ENCODE results near the gene ZBTB20. TPM values are rescaled to one million over a fixed set of nuclear protein-coding genes. Genes with fewer than 3 reads are reported as not detected.

Gene ZBTB20
- total RNA-seq, 1 donor from 2014 or later: 32.5 TPM

- no peaks in the 10 kb centered on the region for H3K27me3 ChIP-seq (ENCODE audit: control insufficient read depth, insufficient read depth, low read length)
- TF ChIP-seq CTCF (IDR thresholded peaks at IDR 0.05; ENCODE audit: insufficient read depth, low read length, poor library complexity, severe bottlenecking): no peak
- no peaks in the 10 kb centered on the region for H3K36me3 ChIP-seq (ENCODE audit: control insufficient read depth, insufficient read depth, low read length)
- H3K4me3 ChIP-seq (ENCODE audit: low read depth, low read length): no peak overlapping the region
- no peak for DNase-seq (ENCODE audit: low read depth)
Measured at GRCh38 chr3:114562557-114562956, 584.5 kb downstream of the ZBTB20 start.

- no peak for DNase-seq (ENCODE audit: low read depth)
- no peaks in the 10 kb centered on the region for H3K27me3 ChIP-seq (ENCODE audit: control insufficient read depth, insufficient read depth, low read length)
- no peak overlapping the region for H3K4me3 ChIP-seq (ENCODE audit: low read depth, low read length)
- no peaks in the 10 kb centered on the region for H3K36me3 ChIP-seq (ENCODE audit: control insufficient read depth, insufficient read depth, low read length)
- no peak for TF ChIP-seq CTCF (IDR thresholded peaks at IDR 0.05; ENCODE audit: insufficient read depth, low read length, poor library complexity, severe bottlenecking)
Measured at GRCh38 chr3:114558271-114558670, 588.8 kb downstream of the ZBTB20 start.

- no peaks in the 10 kb centered on the region for H3K36me3 ChIP-seq (ENCODE audit: control insufficient read depth, insufficient read depth, low read length)
- H3K4me3 ChIP-seq (ENCODE audit: low read depth, low read length): no peak overlapping the region
- TF ChIP-seq CTCF (IDR thresholded peaks at IDR 0.05; ENCODE audit: insufficient read depth, low read length, poor library complexity, severe bottlenecking): no peak
- no peaks in the 10 kb centered on the region for H3K27me3 ChIP-seq (ENCODE audit: control insufficient read depth, insufficient read depth, low read length)
- no peak for DNase-seq (ENCODE audit: low read depth)
Measured at GRCh38 chr3:114557791-114558190, 589.3 kb downstream of the ZBTB20 start.

- no peak for TF ChIP-seq CTCF (IDR thresholded peaks at IDR 0.05; ENCODE audit: insufficient read depth, low read length, poor library complexity, severe bottlenecking)
- no peak for DNase-seq (ENCODE audit: low read depth)
- H3K4me3 ChIP-seq (ENCODE audit: low read depth, low read length): no peak overlapping the region
- H3K36me3 ChIP-seq (ENCODE audit: control insufficient read depth, insufficient read depth, low read length): no peaks in the 10 kb centered on the region
- H3K27me3 ChIP-seq (ENCODE audit: control insufficient read depth, insufficient read depth, low read length): no peaks in the 10 kb centered on the region
Measured at GRCh38 chr3:114556657-114557213, 590.4 kb downstream of the ZBTB20 start.

- H3K4me3 ChIP-seq (ENCODE audit: low read depth, low read length): no peak overlapping the region
- DNase-seq (ENCODE audit: low read depth): no peak
- no peak for TF ChIP-seq CTCF (IDR thresholded peaks at IDR 0.05; ENCODE audit: insufficient read depth, low read length, poor library complexity, severe bottlenecking)
- H3K36me3 ChIP-seq (ENCODE audit: control insufficient read depth, insufficient read depth, low read length): no peaks in the 10 kb centered on the region
- H3K27me3 ChIP-seq (ENCODE audit: control insufficient read depth, insufficient read depth, low read length): no peaks in the 10 kb centered on the region
Measured at GRCh38 chr3:114554731-114555130, 592.4 kb downstream of the ZBTB20 start.

GRCh38 chr3:114553949-114554593, 593.0 kb downstream of the ZBTB20 start:
- TF ChIP-seq CTCF (IDR thresholded peaks at IDR 0.05; ENCODE audit: insufficient read depth, low read length, poor library complexity, severe bottlenecking): no peak
- H3K4me3 ChIP-seq (ENCODE audit: low read depth, low read length): no peak overlapping the region
- no peak for DNase-seq (ENCODE audit: low read depth)

More at GRCh38 chr3:114553949-114554593, 593.0 kb downstream of the ZBTB20 start:
- H3K36me3 ChIP-seq (ENCODE audit: control insufficient read depth, insufficient read depth, low read length): no peaks in the 10 kb centered on the region
- H3K27me3 ChIP-seq (ENCODE audit: control insufficient read depth, insufficient read depth, low read length): no peaks in the 10 kb centered on the region
